Neuronal stem cell (in vitro differentiated cells): Measurements from ENCODE around the gene MAN1B1.

Experiments used
- DNase-seq: peaks from one replicate; pipeline ENCODE4 v3.0.0-alpha.2; 2013; ENCODE audit warnings: low spot score
- H2AFZ ChIP-seq: one replicate; pipeline ENCODE4 v1.6.1; 2013; ENCODE audit warnings: mild to moderate bottlenecking, low read length, inconsistent platforms
- H2AK5ac ChIP-seq: 2 replicates; pipeline ENCODE4 v1.6.1; 2013; ENCODE audit warnings: low read depth, mild to moderate bottlenecking, inconsistent platforms, low read length, moderate library complexity, mixed read lengths
- H2BK120ac ChIP-seq: 2 replicates; pipeline ENCODE4 v1.6.1; 2013; ENCODE audit warnings: low read depth, mild to moderate bottlenecking, inconsistent platforms, low read length, moderate library complexity, mixed read lengths
- H2BK12ac ChIP-seq: one replicate; pipeline ENCODE4 v1.6.1; 2013; ENCODE audit warnings: low read length, inconsistent platforms
- H2BK15ac ChIP-seq: 2 replicates; pipeline ENCODE4 v1.6.1; 2013; ENCODE audit warnings: mild to moderate bottlenecking, low read length, inconsistent platforms, mixed read lengths
- H2BK5ac ChIP-seq: one replicate; pipeline ENCODE4 v1.6.1; 2013; ENCODE audit warnings: inconsistent platforms, mild to moderate bottlenecking, low read length, moderate library complexity
- H3K14ac ChIP-seq: one replicate; pipeline ENCODE4 v1.6.1; 2013; ENCODE audit warnings: low read length, inconsistent platforms
- H3K18ac ChIP-seq: 2 replicates; pipeline ENCODE4 v1.6.1; 2013; ENCODE audit warnings: low read length, inconsistent platforms
- H3K23ac ChIP-seq: 2 replicates; pipeline ENCODE4 v1.6.1; 2013; ENCODE audit warnings: low read depth, mild to moderate bottlenecking, mixed read lengths, low read length, inconsistent platforms; ENCODE audit not compliant: poor library complexity
- H3K27ac ChIP-seq: replicated peaks from 3 replicates; pipeline ENCODE4 v1.5.1; 2013; ENCODE audit warnings: low read length, inconsistent platforms
- H3K27me3 ChIP-seq, 3 experiments: 2 replicates each; pipeline ENCODE4 v1.6.1; 2013; ENCODE audit warnings: low read length in 3 of 3, mild to moderate bottlenecking in 2 of 3, inconsistent platforms in 1 of 3, low read depth in 1 of 3, mixed read lengths in 1 of 3, moderate library complexity in 1 of 3; ENCODE audit not compliant: control insufficient read depth in 3 of 3, insufficient read depth in 3 of 3
- H3K36me3 ChIP-seq, 2 donors: replicated peaks in 1 of 2; 2 replicates each; pipeline ENCODE4 v1.6.1; 2013; ENCODE audit warnings: low read length in 2 of 2; ENCODE audit not compliant: control insufficient read depth in 2 of 2, insufficient read depth in 2 of 2
- H3K4ac ChIP-seq: 2 replicates; pipeline ENCODE4 v1.6.1; 2013; ENCODE audit warnings: inconsistent platforms, mild to moderate bottlenecking, low read length, moderate library complexity
- H3K4me1 ChIP-seq, 2 donors: 1 replicate in 1 of 2; 2 replicates in 1 of 2; pipeline ENCODE4 v1.6.1; 2013; ENCODE audit warnings: low read length in 2 of 2, low read depth in 1 of 2; ENCODE audit not compliant: control insufficient read depth in 2 of 2, insufficient read depth in 1 of 2
- H3K4me2 ChIP-seq: one replicate; pipeline ENCODE4 v1.6.1; 2013; ENCODE audit warnings: mild to moderate bottlenecking, low read length, inconsistent platforms; ENCODE audit not compliant: insufficient read depth, poor library complexity, severe bottlenecking
- H3K4me3 ChIP-seq, 2 donors: 2 replicates each; pipeline ENCODE4 v1.5.1; 2013; ENCODE audit warnings: low read length in 2 of 2, mild to moderate bottlenecking in 2 of 2, inconsistent platforms in 1 of 2, moderate library complexity in 1 of 2
- H3K79me1 ChIP-seq: one replicate; pipeline ENCODE4 v1.6.1; 2013; ENCODE audit warnings: low read depth, mild to moderate bottlenecking, inconsistent platforms, low read length, moderate library complexity
- H3K9ac ChIP-seq: one replicate; pipeline ENCODE4 v1.6.1; 2013; ENCODE audit warnings: mild to moderate bottlenecking, low read depth, low read length, inconsistent platforms; ENCODE audit not compliant: poor library complexity
- H3K9me3 ChIP-seq, 2 donors: replicated peaks in 1 of 2; 2 replicates each; pipeline versions ENCODE3 to v1.6.1; 2013; ENCODE audit warnings: low read length in 2 of 2, mild to moderate bottlenecking in 2 of 2, inconsistent platforms in 1 of 2, low read depth in 1 of 2, mixed read lengths in 1 of 2, moderate library complexity in 1 of 2; ENCODE audit not compliant: control insufficient read depth in 2 of 2, insufficient read depth in 1 of 2
- H4K8ac ChIP-seq: one replicate; pipeline ENCODE4 v1.6.1; 2013; ENCODE audit warnings: low read depth, mild to moderate bottlenecking, inconsistent platforms, low read length, moderate library complexity
- H4K91ac ChIP-seq: one replicate; pipeline ENCODE4 v1.6.1; 2013; ENCODE audit warnings: low read length, low read depth, mild to moderate bottlenecking, inconsistent platforms; ENCODE audit not compliant: poor library complexity
- WGBS, 2 donors: extraction: QIAGEN DNeasy Blood & Tissue Kit; methylation state at CpG; one replicate each; pipeline ENCODE4 v1.1.7; 2013; ENCODE audit warnings: missing lambda C conversion rate in 2 of 2, mixed read lengths in 1 of 2; ENCODE audit not compliant: insufficient read length in 2 of 2, insufficient replicate concordance in 1 of 2; ENCODE audit errors: extremely low coverage in 2 of 2; 5-methylcytosine and 5-hydroxymethylcytosine counted together

Gene MAN1B1

DNA sequence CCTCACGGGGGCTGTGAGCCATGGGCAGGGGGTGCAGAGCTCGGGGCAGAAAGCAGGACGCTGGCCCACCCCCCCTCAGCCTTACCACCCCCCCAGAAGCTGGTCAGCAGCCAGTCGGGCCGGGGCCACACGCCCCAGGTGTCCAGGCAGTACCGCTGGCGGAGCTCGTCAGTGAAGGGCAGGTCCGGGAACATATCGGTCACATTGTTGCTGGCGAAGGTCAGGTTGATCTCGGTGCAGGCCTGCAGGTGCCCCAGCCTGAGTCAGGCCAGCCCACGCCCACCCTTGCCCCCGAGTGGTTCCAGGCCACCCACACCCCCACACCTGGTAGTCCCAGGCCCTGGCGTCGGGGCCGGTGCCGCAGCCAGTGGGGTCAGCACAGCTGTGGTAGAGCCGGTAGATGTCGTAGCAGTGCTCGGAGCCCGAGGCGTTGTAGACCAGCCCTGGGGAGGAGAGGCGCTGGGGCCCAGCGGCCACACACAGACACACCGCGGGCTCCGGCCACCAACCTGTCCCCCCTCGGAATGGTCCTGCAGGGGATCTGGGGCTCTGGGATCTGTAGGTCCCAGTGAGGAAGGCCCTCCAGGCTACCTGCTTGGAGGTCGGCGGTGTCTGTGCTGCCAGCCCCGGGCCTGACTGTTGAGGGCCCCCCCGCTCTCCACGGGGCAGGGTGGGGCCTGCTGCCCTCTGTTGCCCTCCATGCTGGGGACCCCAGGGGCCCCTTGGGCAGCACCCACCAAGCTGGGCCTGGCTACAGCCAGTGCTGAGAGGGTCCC, 25.2 kb downstream of the MAN1B1 start:
- Histone ChIP-seq H3K18ac (no peak overlapping the region), H3K9me3 (no peaks in the 10 kb centered on the region), H4K8ac (peak overlapping the region; percentile 43), H3K14ac (no peak overlapping the region), H2AK5ac (no peak overlapping the region), H2BK12ac (peak overlapping the region; percentile 22), H3K79me1 (no peaks in the 10 kb centered on the region), H3K27ac (no peak overlapping the region), H3K4ac (no peak overlapping the region), H4K91ac (no peak overlapping the region), H3K36me3 (peaks cover 15 to 28% of the 10 kb centered on the region in 2 donors), H3K4me3 (no peak overlapping the region), H3K4me2 (no peak overlapping the region), H3K23ac (no peak overlapping the region), H3K9ac (no peak overlapping the region), H2AFZ (no peak overlapping the region), H2BK5ac (no peak overlapping the region), H2BK15ac (no peak overlapping the region), H3K4me1 (peaks cover 0 to 12% of the 10 kb centered on the region in 2 donors), H3K27me3 (peaks cover 0 to 34% (median 5%) of the 10 kb centered on the region in 3 experiments), H2BK120ac (no peak overlapping the region)
- no peak for DNase-seq
- no CpG with 5 or more reads among the region's 35 CpGs for WGBS, 2 donors

DNA sequence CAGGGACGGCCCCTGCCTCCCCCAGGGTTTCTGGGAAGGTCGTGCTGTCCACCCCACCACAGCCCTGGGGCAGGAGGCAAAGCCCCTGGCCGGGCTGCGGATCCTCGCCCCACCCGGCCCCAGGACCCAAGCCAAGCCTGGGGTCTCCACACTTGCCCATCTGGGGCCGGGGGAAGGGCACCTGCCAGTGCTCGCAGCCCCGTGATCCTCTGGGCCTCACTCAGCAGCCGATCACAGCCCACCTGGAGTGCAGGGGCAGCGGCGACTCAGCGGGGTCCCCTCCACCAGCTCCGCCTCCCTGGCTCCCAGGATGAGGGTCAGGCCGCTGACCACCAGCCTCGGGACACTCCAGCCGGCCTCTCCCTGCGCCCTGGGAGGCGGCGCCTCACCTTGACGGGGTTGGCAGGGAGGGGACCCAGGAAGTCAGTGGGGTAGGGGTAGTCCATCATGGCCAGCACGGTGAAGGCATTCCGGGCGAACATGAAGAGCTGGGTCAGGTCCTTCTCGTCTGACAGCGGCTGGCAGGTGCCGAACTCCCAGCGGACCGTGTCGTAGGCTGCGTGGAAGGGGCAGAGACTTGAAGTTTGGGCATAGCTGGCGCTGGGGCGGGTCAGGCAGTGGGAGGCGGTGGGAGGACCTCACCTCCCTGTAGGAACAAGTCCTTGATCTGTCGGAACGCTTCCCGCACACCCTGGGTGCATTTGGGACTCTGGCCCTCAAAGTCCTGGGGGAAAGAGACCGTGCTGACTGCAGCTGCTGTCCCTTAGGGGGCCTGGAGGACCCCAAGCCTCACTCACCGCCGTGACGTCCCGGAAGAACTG, 26.0 kb downstream of the MAN1B1 start:
- no CpG with 5 or more reads among the region's 42 CpGs for WGBS, 2 donors

DNA sequence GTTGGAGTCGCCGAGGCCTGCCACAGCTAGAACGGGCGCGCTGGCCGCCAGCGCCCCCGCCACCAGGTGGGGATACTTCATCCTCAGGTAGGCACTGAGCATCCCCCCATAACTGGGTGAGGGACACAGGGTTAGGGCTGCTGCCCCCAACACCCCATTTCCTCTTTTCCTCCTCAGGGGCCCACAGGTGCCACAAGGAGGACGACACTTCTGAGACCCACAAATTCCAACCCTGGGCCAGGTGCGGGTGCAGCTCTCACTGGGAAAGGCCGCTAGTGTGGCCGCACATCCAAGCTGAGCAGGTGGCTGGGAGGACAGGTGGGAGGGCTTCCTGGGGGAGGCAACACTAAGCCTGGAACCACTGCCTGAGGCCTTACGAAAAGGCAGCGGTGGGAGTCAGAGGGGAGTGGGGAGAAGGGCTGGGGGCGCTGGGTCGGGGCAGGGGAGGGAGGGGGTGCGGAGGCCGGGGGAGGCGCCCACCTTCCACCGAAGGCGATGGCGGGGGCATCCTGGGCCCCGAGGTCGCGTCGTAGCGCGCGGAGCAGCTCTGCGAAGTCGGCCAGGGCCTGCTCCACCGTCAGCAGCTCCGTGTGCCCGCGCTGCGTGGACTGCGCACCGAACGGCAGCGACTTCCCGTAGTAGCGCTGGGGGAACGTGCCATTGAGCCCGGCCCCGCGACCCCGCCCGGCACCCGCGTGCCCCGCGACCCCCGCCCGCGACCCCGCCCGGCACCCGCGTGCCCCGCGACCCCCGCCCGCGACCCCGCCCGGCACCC, 26.8 kb downstream of the MAN1B1 start:
- Histone ChIP-seq H3K27me3 (peaks cover 0 to 34% (median 5%) of the 10 kb centered on the region in 3 experiments), H3K36me3 (peaks cover 8 to 12% of the 10 kb centered on the region in 2 donors), H2AK5ac (peak overlapping the region; percentile 63), H3K23ac (peak overlapping the region; percentile 80), H4K8ac (no peak overlapping the region), H2BK120ac (no peak overlapping the region), H3K9me3 (no peaks in the 10 kb centered on the region), H3K4me2 (peak overlapping the region; percentile 25), H3K18ac (no peak overlapping the region), H3K79me1 (no peaks in the 10 kb centered on the region), H2BK5ac (peak overlapping the region; percentile 53), H2AFZ (no peak overlapping the region), H3K9ac (no peak overlapping the region), H4K91ac (no peak overlapping the region), H3K4ac (no peak overlapping the region), H2BK15ac (peak overlapping the region; percentile 37), H3K4me3 (no peak overlapping the region), H3K4me1 (peaks cover 0 to 14% of the 10 kb centered on the region in 2 donors), H2BK12ac (no peak overlapping the region), H3K14ac (no peak overlapping the region), H3K27ac (no peak overlapping the region)
- no CpG with 5 or more reads among the region's 66 CpGs for WGBS, 2 donors
- DNase-seq, result no peak

More for the DNA sequence above, 26.0 kb downstream of the MAN1B1 start:
- H3K4me3 ChIP-seq, result no peak overlapping the region
- peaks cover 0 to 34% (median 5%) of the 10 kb centered on the region in 3 experiments for H3K27me3 ChIP-seq
- H3K4me1 ChIP-seq, result peaks cover 0 to 14% of the 10 kb centered on the region in 2 donors
- no peaks in the 10 kb centered on the region for H3K79me1 ChIP-seq
- no peak overlapping the region for H3K4ac ChIP-seq
- no peaks in the 10 kb centered on the region for H3K9me3 ChIP-seq
- H3K14ac ChIP-seq, result no peak overlapping the region
- peak overlapping the region; percentile 84 for H2BK12ac ChIP-seq
- peak overlapping the region; percentile 53 for H2BK5ac ChIP-seq
- H3K27ac ChIP-seq, result no peak overlapping the region
- no peak overlapping the region for H4K8ac ChIP-seq
- H3K4me2 ChIP-seq, result no peak overlapping the region
- no peak overlapping the region for H2BK15ac ChIP-seq
- no peak overlapping the region for H2AK5ac ChIP-seq
- H2AFZ ChIP-seq, result no peak overlapping the region
- H3K18ac ChIP-seq, result no peak overlapping the region
- no peak overlapping the region for H2BK120ac ChIP-seq
- peak overlapping the region; percentile 43 for H3K23ac ChIP-seq
- no peak overlapping the region for H4K91ac ChIP-seq
- H3K36me3 ChIP-seq, result peaks cover 13 to 20% of the 10 kb centered on the region in 2 donors
- H3K9ac ChIP-seq, result peak overlapping the region; percentile 60
- no peak for DNase-seq
